HG03045 (cell line): Measurements from ENCODE around the gene SLC13A4.
"Not testable (repeated sequence)": the region's sequence is repeated elsewhere in the genome, so short reads cannot be mapped to it uniquely, and the experiment has no call there.

Source experiments
- ATAC-seq: cut with Tn5 transposase; IDR thresholded peaks from one replicate; pipeline ENCODE4 v1.9.1; 2021; ENCODE audit warnings: mild to moderate bottlenecking, moderate library complexity; ENCODE audit not compliant: unreplicated experiment

SLC13A4 gene

DNA sequence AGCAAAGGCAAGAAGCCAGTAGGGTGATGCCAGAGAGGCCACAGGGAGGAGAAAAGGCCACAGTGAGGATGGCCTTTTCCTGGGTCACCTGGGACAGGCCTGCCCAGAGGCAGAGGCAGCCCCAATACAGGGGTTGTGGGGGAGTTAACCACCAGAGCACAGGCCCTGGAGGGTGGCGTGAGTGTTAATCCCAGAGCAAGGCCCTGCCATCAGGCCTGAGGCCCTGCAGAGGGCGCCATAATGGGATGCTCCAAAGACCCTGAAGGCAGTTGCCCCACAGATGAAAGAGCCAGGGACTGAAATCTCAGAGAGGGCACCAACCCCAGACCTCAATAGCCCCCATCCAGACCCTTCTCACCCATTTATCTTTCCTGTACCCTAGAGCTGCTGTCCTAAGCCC is 23.9 kb downstream of the SLC13A4 start:
- no peak for ATAC-seq

- ATAC-seq = no peak
Observed at GRCh38 chr7:135697276-135698049, 30.5 kb downstream of the SLC13A4 start.

DNA sequence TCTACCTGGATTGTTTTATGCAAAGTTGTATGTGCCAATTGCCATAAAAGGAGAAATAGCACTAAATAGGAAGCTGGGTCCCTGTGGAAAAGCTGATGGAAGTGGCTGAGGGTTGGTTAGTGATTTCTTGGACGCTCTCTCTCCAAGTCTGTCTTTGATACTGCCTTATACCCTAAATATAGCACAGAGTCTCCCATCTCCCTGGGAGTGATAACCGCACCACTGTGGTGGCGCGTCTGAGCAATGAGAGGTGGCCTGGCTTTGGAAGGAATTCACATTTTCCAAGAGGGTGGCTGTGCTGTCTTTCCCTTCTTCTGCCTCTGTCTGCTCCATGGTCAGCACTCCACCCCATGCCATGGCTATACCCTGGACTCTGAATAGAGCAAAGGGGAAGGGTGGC is 34.4 kb downstream of the SLC13A4 start:
- no peak for ATAC-seq

- not testable (repeated sequence) for ATAC-seq
Observed at GRCh38 chr7:135692606-135693005, 35.4 kb downstream of the SLC13A4 start.

DNA sequence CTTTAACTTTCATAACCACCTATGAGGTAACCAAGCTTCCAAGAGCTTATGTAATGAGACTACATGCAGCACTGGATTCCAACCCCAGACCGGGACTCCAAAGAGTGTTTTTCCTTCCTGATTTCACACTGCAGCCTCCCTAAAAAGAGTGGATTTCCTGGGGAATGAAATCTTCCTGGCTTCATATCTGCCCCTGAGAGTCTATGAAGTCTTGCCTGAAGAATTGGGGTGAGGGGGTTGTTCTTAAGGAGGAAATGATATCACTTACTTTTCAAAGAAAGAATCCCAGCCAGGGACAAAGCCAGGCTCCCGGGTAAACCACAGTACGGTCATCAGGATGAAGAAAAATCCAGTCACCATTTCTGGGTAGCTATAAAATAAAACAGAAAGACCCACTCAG is 35.9 kb downstream of the SLC13A4 start:
- ATAC-seq = no peak

- no peak for ATAC-seq
Observed at GRCh38 chr7:135690566-135690965, 37.4 kb downstream of the SLC13A4 start.

DNA sequence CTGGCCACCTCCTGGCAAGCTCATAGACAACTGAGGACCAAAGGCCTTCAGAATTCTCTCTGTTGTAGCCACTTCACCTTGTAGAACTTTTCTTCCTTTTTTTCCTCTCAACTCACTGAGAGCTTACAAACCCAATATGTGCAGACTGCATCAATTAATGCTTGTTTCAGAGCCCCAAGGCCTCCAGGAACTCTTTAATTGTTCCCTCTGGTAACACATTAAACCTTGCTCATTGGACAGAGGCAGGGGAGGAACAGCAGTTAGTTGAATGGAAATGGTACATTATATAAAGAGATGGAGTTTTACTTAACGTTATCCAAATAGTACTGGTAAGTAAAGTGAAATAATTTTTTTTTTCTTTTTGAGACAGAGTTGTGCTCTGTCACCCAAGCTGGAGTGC is 40.5 kb downstream of the SLC13A4 start:
- no peak for ATAC-seq

- ATAC-seq = no peak
Observed at GRCh38 chr7:135685306-135686084, 42.5 kb downstream of the SLC13A4 start.

DNA sequence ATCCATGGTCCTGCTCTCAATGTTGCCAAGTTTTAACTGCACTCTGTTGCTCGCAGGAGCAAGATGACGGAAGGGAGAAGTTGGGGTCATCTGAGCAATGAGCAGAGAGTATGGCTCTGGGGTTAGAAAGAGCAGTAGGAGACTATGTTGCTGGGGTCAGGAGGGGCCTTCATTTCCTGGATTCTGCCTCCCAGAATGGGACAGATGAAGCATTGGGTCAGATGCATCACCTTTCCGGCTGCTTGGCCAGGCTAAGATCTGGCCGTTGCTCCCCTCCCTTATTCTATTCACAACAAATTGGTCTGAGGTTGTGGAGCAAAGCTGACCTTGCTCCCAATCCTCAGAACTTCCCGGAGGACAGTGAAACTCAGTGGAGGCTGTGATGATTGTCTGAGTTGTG is 43.3 kb downstream of the SLC13A4 start:
- no peak for ATAC-seq

- ATAC-seq = no peak
Observed at GRCh38 chr7:135684136-135684535, 43.9 kb downstream of the SLC13A4 start.

DNA sequence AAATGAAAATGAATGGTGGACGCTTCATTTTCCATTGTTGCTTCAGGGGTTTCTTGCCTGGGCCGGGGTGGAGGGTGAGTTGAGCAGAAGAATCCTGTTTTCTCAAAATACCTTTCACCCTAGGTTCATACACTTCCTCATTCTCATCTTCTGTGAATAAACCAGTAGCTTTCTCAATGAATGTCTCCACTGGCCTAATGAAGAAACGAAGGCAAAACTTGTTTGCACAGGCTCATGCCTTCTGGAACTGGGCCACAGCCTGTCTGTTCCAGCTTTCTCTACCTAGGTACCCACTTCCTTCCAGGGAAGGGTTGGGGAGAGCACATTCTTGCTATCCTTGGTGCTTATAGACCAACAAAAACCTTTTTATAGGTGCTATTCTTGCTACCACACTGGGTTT is 44.4 kb downstream of the SLC13A4 start:
- ATAC-seq = no peak

DNA sequence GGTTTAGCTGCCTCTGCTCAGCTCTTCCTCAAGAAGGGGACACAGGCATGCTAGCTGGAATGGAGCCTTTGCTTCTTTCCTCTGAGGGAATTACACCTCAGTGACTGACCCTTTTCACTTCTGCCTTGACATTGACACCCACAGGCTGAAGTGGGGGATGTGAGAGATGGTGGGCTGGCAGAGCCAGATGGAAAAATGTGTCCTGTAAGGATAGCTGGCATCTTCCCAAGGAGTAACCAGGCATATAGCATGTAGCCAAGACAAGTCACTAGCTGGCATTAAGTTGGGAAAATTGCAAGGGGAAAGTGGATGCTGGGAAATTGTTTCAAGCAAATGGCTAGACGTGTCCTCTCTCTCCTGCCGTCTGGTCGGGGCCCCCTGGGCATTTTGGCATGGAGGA is 45.8 kb downstream of the SLC13A4 start:
- ATAC-seq = no peak

- ATAC-seq = no peak
Observed at GRCh38 chr7:135681762-135682161, 46.2 kb downstream of the SLC13A4 start.

GRCh38 chr7:135678612-135679575 is 49.1 kb downstream of the SLC13A4 start:
- ATAC-seq = no peak

DNA sequence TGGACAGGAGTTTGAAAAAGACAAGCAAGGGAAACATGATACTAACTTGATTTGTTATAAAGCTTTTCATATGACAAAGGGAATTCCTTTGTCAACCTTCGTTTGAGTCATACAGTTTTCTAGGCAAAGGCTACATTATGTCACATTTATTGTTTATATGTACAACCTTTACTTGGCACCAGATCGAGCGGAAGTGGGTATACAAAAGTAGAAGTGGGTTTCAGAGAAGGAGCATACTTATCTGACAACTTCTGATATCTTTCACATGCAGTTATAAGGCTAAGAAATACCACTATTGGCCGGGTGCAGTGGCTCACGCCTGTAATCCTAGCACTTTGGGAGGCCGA is 54.7 kb downstream of the SLC13A4 start:
- ATAC-seq = no peak

- no peak for ATAC-seq
Observed at GRCh38 chr7:135672560-135673359, 55.2 kb downstream of the SLC13A4 start.

DNA sequence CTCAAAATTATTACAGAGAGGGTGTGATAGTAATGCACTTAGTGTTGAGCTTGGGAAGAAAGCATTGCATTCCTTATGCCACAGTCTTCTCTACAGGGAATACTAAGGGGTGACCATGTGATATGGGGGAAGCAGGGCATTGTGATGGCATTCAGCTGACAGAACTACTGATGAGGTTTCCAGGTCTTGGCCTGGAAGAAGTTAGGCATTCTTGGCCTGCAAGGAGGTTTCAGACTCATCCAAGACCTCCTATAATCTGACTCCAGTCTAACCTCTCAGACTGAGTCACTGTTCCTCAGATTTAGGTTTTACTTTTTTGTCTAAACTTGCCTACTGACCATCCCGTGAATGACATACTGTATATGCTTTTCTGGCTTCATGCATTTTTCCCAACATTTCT is 57.8 kb downstream of the SLC13A4 start:
- ATAC-seq = no peak

DNA sequence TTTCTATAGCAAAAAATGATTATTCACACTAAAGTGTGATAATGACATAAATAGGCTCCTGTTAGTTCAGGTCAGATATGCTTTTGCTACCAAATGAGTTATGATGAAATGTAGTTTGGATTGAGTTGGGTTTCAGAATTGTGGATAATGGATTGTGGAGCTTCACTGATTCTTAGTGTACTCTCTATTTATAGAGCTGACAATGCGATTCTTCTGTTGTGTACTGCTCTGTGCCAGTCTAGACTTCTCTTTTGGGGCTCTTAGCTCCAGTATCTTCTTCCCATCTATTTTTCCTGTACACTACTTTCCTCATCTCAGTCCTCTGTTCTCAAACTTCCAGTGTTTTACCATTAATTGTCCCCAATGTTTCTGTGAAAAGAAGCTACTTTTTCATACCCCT is 58.2 kb downstream of the SLC13A4 start:
- no peak for ATAC-seq

DNA sequence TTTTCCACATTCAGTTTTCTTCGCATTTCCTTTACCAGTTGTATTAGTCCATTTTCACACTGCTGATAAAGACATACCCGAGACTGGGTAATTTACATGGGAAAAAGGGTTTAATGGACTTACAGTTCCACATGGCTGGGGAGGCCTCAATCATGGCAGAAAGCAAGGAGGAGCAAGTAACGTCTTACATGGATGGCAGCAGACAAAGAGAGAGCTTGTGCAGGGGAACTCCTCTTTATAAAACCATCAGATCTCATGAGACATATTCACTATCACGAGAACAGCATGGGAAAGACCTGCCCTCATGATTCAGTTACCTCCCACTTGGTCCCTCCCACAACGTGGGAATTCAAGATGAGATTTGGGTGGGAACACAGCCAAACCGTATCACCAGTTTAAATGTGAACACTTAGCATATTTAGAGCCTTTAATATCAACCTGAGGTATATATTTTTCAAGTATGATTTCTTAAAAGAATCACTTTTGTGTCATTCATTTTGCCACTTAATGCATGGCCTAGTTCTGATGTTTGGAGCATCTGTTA is 59.1 kb downstream of the SLC13A4 start:
- not testable (repeated sequence) for ATAC-seq

GRCh38 chr7:135667626-135668025 is 60.4 kb downstream of the SLC13A4 start:
- not testable (repeated sequence) for ATAC-seq
